ENCODE data around the gene SLC22A14.

SLC22A14 gene

GRCh38 chr3:38255627-38256026, 26.5 kb upstream of the SLC22A14 start:
- TF ChIP-seq POLR2A (IDR thresholded peaks at IDR 0.05; ENCODE audit: extremely low read depth, insufficient read length) (no peak), MYC (IDR thresholded peaks at IDR 0.05; ENCODE audit: low read depth, low read length) (no peak), CTCF (IDR thresholded peaks at IDR 0.05; ENCODE audit: low read depth, low read length) (no peak), MAX (IDR thresholded peaks at IDR 0.05; ENCODE audit: low read depth, low read length) (no peak)
- no peak for DNase-seq (ENCODE audit: low read depth)
- H3K4me3 ChIP-seq (ENCODE audit: low read depth, low read length), result no peak overlapping the region

GRCh38 chr3:38257583-38257982, 24.5 kb upstream of the SLC22A14 start:
- TF ChIP-seq CTCF (IDR thresholded peaks at IDR 0.05; ENCODE audit: low read depth, low read length), result no peak
- TF ChIP-seq MAX (IDR thresholded peaks at IDR 0.05; ENCODE audit: low read depth, low read length), result no peak
- TF ChIP-seq MYC (IDR thresholded peaks at IDR 0.05; ENCODE audit: low read depth, low read length), result no peak
- TF ChIP-seq POLR2A (IDR thresholded peaks at IDR 0.05; ENCODE audit: extremely low read depth, insufficient read length), result no peak
- H3K4me3 ChIP-seq (ENCODE audit: low read depth, low read length), result no peak overlapping the region
- no peak for DNase-seq (ENCODE audit: low read depth)

- no peak overlapping the region for H3K4me3 ChIP-seq (ENCODE audit: low read depth, low read length)
- TF ChIP-seq MYC (IDR thresholded peaks at IDR 0.05; ENCODE audit: low read depth, low read length) (no peak), MAX (IDR thresholded peaks at IDR 0.05; ENCODE audit: low read depth, low read length) (no peak), POLR2A (IDR thresholded peaks at IDR 0.05; ENCODE audit: extremely low read depth, insufficient read length) (no peak), CTCF (IDR thresholded peaks at IDR 0.05; ENCODE audit: low read depth, low read length) (no peak)
- DNase-seq (ENCODE audit: low read depth), result no peak
Measured at GRCh38 chr3:38260474-38260873, 21.6 kb upstream of the SLC22A14 start.

GRCh38 chr3:38264353-38264771, 17.7 kb upstream of the SLC22A14 start:
- no peak overlapping the region for H3K4me3 ChIP-seq (ENCODE audit: low read depth, low read length)
- TF ChIP-seq MAX (IDR thresholded peaks at IDR 0.05; ENCODE audit: low read depth, low read length) (no peak), POLR2A (IDR thresholded peaks at IDR 0.05; ENCODE audit: extremely low read depth, insufficient read length) (no peak), MYC (IDR thresholded peaks at IDR 0.05; ENCODE audit: low read depth, low read length) (no peak), CTCF (IDR thresholded peaks at IDR 0.05; ENCODE audit: low read depth, low read length) (no peak)
- DNase-seq (ENCODE audit: low read depth), result no peak

GRCh38 chr3:38264779-38265178, 17.3 kb upstream of the SLC22A14 start:
- DNase-seq (ENCODE audit: low read depth), result no peak
- no peak overlapping the region for H3K4me3 ChIP-seq (ENCODE audit: low read depth, low read length)
- TF ChIP-seq MYC (IDR thresholded peaks at IDR 0.05; ENCODE audit: low read depth, low read length), result no peak
- TF ChIP-seq MAX (IDR thresholded peaks at IDR 0.05; ENCODE audit: low read depth, low read length), result no peak
- TF ChIP-seq CTCF (IDR thresholded peaks at IDR 0.05; ENCODE audit: low read depth, low read length), result no peak
- TF ChIP-seq POLR2A (IDR thresholded peaks at IDR 0.05; ENCODE audit: extremely low read depth, insufficient read length), result no peak
